IPS-20b (cell line): ENCODE results near the gene THPO.
A peak's percentile ranks its signal among the peaks of the same experiment; 100 is the strongest.

Experiments used
- H3K27ac ChIP-seq: one replicate; pipeline ENCODE4 v1.5.1; 2013; ENCODE audit warnings: low read length
- H3K27me3 ChIP-seq: 2 replicates; pipeline ENCODE4 v1.6.1; 2013; ENCODE audit warnings: mild to moderate bottlenecking, low read length, inconsistent platforms; ENCODE audit not compliant: insufficient read depth
- H3K36me3 ChIP-seq: 2 replicates; pipeline ENCODE4 v1.6.1; 2013; ENCODE audit warnings: low read depth, mild to moderate bottlenecking, inconsistent platforms, low read length, moderate library complexity; ENCODE audit not compliant: insufficient read depth
- H3K4me1 ChIP-seq: 2 replicates; pipeline ENCODE4 v1.6.1; 2013; ENCODE audit warnings: mild to moderate bottlenecking, control low read depth, inconsistent platforms, low read length, moderate library complexity; ENCODE audit not compliant: insufficient read depth
- H3K4me3 ChIP-seq: 2 replicates; pipeline ENCODE4 v1.5.1; 2013; ENCODE audit warnings: mild to moderate bottlenecking, low read length, inconsistent platforms
- H3K9ac ChIP-seq: 2 replicates; pipeline ENCODE4 v1.6.1; 2013; ENCODE audit warnings: low read depth, mild to moderate bottlenecking, inconsistent platforms, low read length, moderate library complexity
- H3K9me3 ChIP-seq: 2 replicates; pipeline ENCODE4 v1.6.1; 2013; ENCODE audit warnings: mild to moderate bottlenecking, low read depth, low read length, inconsistent platforms; ENCODE audit not compliant: insufficient read depth

The THPO gene

DNA sequence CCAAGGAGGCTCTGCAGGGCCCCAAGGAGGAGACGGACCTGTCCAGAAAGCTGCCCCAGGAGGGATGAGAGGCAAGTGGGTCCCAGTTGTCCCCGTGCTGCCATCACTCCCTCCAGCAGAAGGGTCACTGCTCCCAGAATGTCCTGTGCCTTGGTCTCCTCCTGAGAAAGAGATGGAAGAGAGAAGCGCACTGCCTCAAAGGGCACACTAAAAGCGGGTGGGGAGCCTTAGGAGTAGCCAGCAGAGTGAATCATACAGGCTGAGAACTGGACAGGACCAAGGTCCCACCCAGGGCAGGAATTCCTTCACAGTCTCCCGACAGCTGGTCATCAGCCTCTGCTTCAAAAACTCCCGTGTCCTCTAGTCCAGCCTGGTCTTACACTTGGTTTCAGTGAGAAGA lies 4.6 kb downstream of the THPO start:
- H3K9me3 ChIP-seq = no peaks in the 10 kb centered on the region
- peaks cover 23% of the 10 kb centered on the region for H3K4me1 ChIP-seq
- peaks cover 14% of the 10 kb centered on the region for H3K36me3 ChIP-seq
- no peak overlapping the region for H3K4me3 ChIP-seq
- no peak overlapping the region for H3K9ac ChIP-seq
- H3K27ac ChIP-seq = no peak overlapping the region
- H3K27me3 ChIP-seq = peaks cover 24% of the 10 kb centered on the region

DNA sequence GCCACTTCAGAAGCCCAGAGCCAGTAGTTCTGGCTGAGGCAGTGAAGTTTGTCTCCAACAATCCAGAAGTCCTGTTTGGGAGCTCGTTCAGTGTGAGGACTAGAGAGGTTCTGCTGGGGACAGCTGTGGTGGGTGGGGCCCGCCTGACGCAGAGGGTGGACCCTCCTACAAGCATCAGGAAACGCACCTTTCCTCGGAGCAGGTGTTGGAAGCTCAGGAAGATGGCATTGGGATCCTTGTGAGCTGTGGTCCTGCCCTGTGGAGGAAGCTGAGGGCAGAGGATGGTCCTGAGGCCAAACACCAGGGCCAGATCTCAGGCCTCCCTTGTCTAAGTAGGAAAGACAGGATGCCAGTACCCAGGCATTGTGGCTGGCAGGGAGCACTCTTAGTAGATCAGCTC lies 5.1 kb downstream of the THPO start:
- H3K9me3 ChIP-seq = no peaks in the 10 kb centered on the region
- H3K27ac ChIP-seq = no peak overlapping the region
- H3K36me3 ChIP-seq = peaks cover 19% of the 10 kb centered on the region
- peaks cover 19% of the 10 kb centered on the region for H3K27me3 ChIP-seq
- H3K4me3 ChIP-seq = no peak overlapping the region
- H3K4me1 ChIP-seq = peaks cover 19% of the 10 kb centered on the region
- H3K9ac ChIP-seq = no peak overlapping the region

DNA sequence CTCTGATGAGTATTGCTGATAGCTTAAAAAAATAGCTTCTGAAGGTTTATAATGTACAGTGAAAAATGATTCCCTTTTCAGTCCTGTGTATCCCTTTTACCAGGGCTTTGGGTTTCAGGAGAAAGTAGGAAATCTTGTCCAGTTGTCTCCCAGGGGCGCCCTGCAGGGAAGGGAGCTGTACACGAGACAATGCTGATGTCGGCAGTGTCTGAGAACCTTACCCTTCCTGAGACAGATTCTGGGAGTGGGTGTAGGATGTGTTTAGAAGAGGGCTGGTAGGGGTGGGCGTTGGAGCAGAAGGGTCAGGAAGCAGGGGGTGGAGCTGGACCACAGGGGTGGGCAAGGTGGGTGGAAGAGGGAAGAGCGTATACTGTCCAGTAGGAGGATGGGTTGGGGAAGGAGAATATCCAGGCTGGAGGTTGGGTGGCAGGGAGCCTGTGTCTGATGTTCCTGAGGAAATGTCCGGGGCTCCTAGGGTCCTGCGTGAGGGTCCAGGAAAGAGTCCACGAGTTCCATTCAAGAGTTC lies 5.6 kb downstream of the THPO start:
- no peaks in the 10 kb centered on the region for H3K9me3 ChIP-seq
- peaks cover 13% of the 10 kb centered on the region for H3K4me1 ChIP-seq
- peaks cover 23% of the 10 kb centered on the region for H3K36me3 ChIP-seq
- H3K27ac ChIP-seq = no peak overlapping the region
- H3K9ac ChIP-seq = no peak overlapping the region
- H3K4me3 ChIP-seq = no peak overlapping the region
- peaks cover 14% of the 10 kb centered on the region for H3K27me3 ChIP-seq

DNA sequence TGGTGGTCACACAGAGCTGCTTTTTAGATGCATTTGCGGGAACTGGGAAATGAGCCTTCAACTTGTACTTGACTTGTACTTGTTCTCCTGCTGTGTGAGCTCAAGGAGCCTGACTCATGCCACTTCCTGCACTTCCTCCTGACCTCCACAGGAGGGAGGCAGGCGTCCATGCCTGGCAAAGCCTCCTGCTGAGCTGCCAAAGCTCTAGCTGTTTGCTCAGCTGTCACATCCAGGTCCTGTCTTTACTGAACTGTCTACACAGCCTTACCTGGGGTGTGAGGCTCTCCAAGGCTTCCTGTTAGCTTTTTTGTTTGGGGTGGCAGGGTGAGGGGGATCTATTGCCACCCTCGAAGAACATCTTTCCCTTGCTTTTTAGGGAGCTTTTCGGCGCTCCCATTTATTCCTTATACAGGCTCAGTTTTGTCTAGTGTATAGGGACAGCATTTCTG lies 6.4 kb downstream of the THPO start:
- H3K27me3 ChIP-seq = peaks cover 9% of the 10 kb centered on the region; the same call in 1 of the 2 replicates
- H3K9ac ChIP-seq = no peak overlapping the region
- H3K27ac ChIP-seq = no peak overlapping the region
- H3K9me3 ChIP-seq = no peaks in the 10 kb centered on the region
- peaks cover 30% of the 10 kb centered on the region for H3K36me3 ChIP-seq
- H3K4me3 ChIP-seq = no peak overlapping the region
- peaks cover 12% of the 10 kb centered on the region for H3K4me1 ChIP-seq

DNA sequence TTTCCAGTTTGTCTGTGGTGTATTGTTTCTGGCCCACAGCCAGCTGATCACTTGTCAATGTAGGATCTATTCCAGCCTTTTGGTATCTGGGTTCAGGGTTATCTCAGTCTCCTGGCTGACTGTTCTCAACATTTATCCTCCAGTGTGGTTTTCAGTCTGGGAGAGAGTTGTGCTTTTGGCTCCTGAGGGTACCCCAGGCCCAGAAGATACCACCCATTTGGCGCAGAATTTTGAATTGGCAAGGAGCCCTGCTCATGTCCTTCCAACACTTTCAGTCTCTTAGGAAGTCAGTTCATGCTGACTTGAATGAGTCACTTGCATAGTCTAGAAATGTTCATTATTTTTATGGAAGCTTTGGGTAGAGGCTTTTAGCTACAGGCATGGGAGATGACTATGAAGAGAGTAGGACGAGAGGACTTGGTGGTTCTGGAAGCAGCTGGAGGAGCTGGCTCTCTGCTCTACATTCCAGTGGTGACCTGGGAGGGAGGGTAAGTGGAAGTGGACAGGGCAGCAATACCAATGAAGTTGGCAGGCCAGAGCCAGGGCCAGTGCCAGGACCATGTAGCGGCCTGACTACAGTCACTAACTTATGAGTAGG lies 9.3 kb downstream of the THPO start:
- Histone ChIP-seq H3K36me3 (peaks cover 47% of the 10 kb centered on the region), H3K4me1 (peaks cover 17% of the 10 kb centered on the region), H3K9ac (no peak overlapping the region), H3K9me3 (no peaks in the 10 kb centered on the region), H3K4me3 (no peak overlapping the region), H3K27me3 (no peaks in the 10 kb centered on the region), H3K27ac (no peak overlapping the region)

DNA sequence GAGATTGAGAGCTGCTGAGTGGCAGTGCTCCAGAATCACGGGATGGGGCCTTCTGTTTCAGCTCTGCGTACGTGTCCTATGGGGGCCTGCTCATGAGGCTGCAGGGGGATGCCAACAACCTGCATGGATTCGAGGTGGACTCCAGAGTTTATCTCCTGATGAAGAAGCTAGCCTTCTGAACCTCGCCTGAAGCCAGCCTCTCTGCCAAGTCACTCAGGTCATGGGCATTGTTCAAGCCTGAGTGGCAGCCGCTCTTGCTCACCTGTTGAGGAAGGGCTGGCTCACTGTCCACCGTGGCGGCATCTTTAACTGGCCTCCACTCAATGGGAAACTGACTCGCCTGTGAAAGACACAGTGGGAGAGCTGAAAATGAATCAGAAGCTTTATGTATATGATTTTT lies 9.9 kb downstream of the THPO start:
- H3K4me3 ChIP-seq = no peak overlapping the region
- no peaks in the 10 kb centered on the region for H3K9me3 ChIP-seq
- H3K27me3 ChIP-seq = no peaks in the 10 kb centered on the region
- H3K27ac ChIP-seq = no peak overlapping the region
- peaks cover 17% of the 10 kb centered on the region for H3K4me1 ChIP-seq
- no peak overlapping the region for H3K9ac ChIP-seq
- peaks cover 47% of the 10 kb centered on the region for H3K36me3 ChIP-seq

DNA sequence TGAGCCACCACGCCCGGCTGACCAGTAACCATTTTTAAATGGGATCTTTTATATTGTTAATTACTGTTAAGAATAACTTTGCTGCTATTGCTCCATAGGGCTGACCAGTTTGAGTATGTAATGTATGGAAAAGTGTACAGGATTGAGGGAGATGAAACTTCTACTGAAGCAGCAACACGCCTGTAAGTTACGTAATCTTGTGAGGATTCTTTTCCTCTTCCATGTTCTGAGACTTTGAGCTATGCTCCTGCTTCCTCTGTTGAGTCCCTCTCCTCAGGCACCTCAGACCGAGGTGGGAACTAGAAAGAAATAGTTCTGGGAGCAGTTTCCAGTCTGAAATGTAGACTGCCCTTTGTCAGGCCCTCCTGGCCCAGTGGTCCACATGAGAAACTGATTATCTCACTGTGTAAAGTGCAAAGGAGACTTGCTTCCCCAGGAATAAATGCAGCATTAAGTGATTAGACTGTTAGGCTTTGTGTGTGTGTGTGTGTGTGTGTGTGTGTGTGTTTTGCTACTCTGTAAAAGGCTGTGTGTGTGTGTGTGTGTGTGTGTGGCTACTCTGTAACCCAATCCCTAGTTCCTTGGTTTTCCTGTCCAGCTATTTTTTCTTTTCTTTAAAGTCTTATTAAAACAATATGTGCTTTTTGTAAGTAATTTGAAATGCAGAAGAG lies 11.3 kb downstream of the THPO start:
- H3K9ac ChIP-seq = no peak overlapping the region
- no peaks in the 10 kb centered on the region for H3K27me3 ChIP-seq
- peaks cover 15% of the 10 kb centered on the region for H3K4me1 ChIP-seq
- H3K27ac ChIP-seq = no peak overlapping the region
- H3K9me3 ChIP-seq = no peaks in the 10 kb centered on the region
- H3K36me3 ChIP-seq = peaks cover 47% of the 10 kb centered on the region
- H3K4me3 ChIP-seq = no peak overlapping the region

DNA sequence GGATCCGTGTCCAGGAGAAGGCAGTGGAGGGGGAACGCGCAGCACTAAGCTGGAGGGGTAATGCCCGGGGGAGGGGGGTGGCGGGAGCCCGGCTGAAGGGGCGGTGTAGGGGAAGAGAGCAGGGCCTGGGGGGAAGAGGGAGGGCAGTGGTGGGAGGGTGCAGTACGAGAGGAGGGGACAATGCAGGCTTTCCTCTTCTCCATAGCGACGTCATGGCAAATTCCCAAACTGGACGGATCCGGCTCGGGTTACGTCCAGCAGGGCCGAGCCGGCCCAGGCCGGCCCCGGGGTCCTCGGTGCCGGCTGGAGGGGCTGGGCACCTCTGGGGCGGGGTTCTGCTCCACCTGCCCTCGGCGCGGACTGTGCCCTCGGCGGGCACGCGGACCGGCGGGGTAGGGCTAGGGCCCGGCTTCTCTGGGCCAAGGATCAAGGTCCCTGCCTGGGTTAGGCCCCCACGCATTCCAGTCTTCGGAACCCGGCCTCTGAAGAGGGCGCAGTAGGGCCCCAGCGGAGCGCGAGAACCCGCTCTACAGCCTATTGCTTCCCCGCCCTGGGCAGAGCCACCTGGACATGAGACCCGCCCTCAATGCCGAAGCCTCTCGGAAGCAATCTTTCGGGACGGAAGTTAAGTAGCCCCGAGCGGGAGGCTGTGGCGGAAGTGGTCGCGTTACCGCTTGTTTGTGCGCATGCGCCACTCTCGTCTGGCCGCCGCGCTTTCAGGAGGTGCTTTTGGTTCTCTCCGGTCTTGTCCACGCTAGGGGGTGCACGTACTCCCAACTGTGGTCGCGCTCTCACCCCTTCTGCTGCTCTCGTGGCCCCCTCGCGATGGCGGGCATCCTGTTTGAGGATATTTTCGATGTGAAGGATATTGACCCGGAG lies 15.1 kb downstream of the THPO start:
- H3K4me1 ChIP-seq = peaks cover 13% of the 10 kb centered on the region
- H3K9ac ChIP-seq = peak overlapping the region; percentile 96
- peaks cover 13% of the 10 kb centered on the region for H3K27me3 ChIP-seq
- H3K27ac ChIP-seq = peak overlapping the region; percentile 68
- peak overlapping the region; percentile 96 for H3K4me3 ChIP-seq
- no peaks in the 10 kb centered on the region for H3K9me3 ChIP-seq
- H3K36me3 ChIP-seq = peaks cover 36% of the 10 kb centered on the region

DNA sequence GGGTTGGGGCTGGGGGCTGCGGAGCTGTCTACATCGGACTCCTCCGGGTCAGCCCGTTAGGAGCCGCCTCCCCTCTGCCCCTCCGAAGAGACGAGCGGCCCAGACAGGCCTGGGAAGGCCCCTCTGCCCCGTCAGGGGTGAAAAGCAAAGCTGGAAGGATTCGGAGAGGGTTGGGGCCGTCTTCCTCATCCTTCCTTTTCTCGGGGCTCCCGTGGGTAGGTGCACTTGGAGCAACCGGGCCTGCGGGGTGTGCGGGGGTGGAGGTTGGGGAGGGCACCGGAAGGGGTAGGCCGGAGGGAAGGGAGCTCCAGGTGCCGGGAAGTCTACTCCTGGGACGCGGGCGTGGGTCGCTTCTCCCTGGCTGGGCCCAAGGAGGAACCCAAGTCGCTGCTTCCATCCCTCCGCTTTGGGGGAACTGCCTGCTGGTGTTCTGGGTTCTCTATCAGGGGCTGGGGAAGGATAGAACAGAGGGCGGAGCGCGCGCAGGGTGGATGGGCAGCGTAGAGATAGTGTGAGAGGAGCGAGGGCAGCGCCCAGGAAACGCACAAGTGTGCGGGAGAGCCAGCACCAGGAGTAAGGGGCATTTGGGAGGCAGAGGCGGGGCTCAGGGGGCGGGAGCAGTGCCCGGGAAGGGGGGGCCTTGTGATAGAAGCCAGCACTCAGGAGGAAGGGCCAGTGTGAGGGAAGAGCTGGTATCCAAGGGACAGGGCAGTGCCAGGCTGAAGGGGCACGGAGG lies 15.9 kb downstream of the THPO start:
- peak overlapping the region; percentile 96; the same call in 1 of the 2 replicates for H3K9ac ChIP-seq
- peaks cover 33% of the 10 kb centered on the region for H3K36me3 ChIP-seq
- H3K4me3 ChIP-seq = peak overlapping the region; percentile 96
- H3K4me1 ChIP-seq = peaks cover 13% of the 10 kb centered on the region
- no peaks in the 10 kb centered on the region for H3K9me3 ChIP-seq
- no peak overlapping the region for H3K27ac ChIP-seq
- H3K27me3 ChIP-seq = peaks cover 13% of the 10 kb centered on the region

DNA sequence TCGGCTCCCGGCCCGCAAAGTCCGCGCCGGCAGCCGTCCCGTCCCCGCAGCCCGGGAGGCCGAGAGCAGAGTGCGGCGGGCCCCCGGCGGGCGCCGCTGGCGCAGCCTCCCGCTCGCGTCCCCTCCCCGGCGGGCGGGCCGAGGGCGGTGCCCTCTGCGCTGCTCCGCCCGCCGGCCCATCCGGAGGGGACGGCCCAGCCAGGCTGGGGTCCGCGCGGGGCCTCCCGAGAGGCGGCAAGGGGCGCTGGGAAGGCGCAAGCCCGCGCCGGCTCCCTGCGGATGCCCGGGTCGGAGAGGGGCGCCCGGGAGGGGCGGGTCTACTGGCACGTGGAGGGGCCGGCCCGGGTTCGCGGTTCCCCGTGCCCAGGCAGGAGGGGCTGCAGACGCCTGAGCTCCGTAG lies 16.5 kb downstream of the THPO start, which contains the start of the genes CLCN2 and POLR2H:
TSS of gene CLCN2 (minus strand) at position 74 of the 400 bp plus-strand sequence. CDS start 126 bp downstream, outside the sequence.
TSS of gene POLR2H (plus strand) at position 179 of the 400 bp plus-strand sequence. CDS start 1,783 bp downstream, outside the sequence.
- peaks cover 13% of the 10 kb centered on the region for H3K27me3 ChIP-seq
- H3K27ac ChIP-seq = no peak within 1 kb of the TSS
- peaks cover 33% of the 10 kb centered on the region for H3K36me3 ChIP-seq
- H3K9ac ChIP-seq = peak within 1 kb of the TSS; percentile 96
- H3K4me3 ChIP-seq = peak within 1 kb of the TSS; percentile 96
- peaks cover 13% of the 10 kb centered on the region for H3K4me1 ChIP-seq
- H3K9me3 ChIP-seq = no peaks in the 10 kb centered on the region
